Suprapubic skin (tissue), 4 donors: Measurements from ENCODE around the gene CYP8B1.

Source experiments
- CTCF ChIP-seq, 2 donors: fragments of 200-600 bp in 1 of 2; fragments of 450-650 bp in 1 of 2; sonication (generic) in 1 of 2; IDR thresholded peaks; one replicate each; pipeline ENCODE4 v1.5.1; 2016 to 2019; ENCODE audit warnings: antibody characterized with exemption in 2 of 2, mild to moderate bottlenecking in 1 of 2, moderate library complexity in 1 of 2
- POLR2A ChIP-seq, 2 donors: fragments of 450-650 bp; IDR thresholded peaks; one replicate each; pipeline ENCODE4 v1.6.1; 2017; ENCODE audit warnings: antibody characterized with exemption in 2 of 2, mild to moderate bottlenecking in 2 of 2, moderate library complexity in 2 of 2
- POLR2AphosphoS5 ChIP-seq, 3 donors: sonication (generic); formaldehyde crosslinking; IDR thresholded peaks; one replicate each; pipeline ENCODE4 v1.6.1; 2017; ENCODE audit warnings: antibody characterized with exemption in 3 of 3

- no peak for TF ChIP-seq CTCF (IDR thresholded peaks at IDR 0.05)
- no peak for TF ChIP-seq POLR2AphosphoS5 (IDR thresholded peaks at IDR 0.05)
- no peak for TF ChIP-seq POLR2A (IDR thresholded peaks at IDR 0.05)
Observed at GRCh38 chr3:42875325-42876151, at the start of gene CYP8B1.
